Measurements from ENCODE around the gene CLASP1.

GRCh38 chr2:121372082-121372481, 277.2 kb downstream of the CLASP1 start:
- no peak for TF ChIP-seq CTCF (IDR thresholded peaks at IDR 0.05; ENCODE audit: low read length)
- no peak for TF ChIP-seq EZH2 (IDR thresholded peaks at IDR 0.05; ENCODE audit: borderline replicate concordance, low read length)

Measured in OCI-LY1 (cell line).